ENCODE measurements around the gene PKN1.

PKN1 gene

DNA sequence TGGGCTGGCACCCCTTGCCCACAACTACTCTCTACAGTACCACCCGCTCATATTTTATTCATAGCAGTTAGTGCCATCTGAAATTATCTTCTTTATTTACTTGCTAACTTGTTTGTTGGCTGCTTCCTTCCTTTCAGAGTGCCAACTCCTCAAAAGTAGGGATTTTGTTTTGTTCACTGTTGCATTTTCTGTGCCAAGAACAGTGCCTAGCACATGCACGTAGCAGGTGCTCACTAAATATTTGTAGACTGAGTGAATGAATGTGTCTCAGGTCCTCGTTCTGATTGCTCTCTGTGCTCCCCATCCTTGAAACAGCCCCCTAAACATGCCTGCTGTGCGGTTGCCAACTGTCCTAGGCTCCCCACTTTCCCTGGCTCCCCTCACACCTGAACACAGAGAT, 61.3 kb downstream of the PKN1 start (continued):
- TF ChIP-seq, protein P1, sequence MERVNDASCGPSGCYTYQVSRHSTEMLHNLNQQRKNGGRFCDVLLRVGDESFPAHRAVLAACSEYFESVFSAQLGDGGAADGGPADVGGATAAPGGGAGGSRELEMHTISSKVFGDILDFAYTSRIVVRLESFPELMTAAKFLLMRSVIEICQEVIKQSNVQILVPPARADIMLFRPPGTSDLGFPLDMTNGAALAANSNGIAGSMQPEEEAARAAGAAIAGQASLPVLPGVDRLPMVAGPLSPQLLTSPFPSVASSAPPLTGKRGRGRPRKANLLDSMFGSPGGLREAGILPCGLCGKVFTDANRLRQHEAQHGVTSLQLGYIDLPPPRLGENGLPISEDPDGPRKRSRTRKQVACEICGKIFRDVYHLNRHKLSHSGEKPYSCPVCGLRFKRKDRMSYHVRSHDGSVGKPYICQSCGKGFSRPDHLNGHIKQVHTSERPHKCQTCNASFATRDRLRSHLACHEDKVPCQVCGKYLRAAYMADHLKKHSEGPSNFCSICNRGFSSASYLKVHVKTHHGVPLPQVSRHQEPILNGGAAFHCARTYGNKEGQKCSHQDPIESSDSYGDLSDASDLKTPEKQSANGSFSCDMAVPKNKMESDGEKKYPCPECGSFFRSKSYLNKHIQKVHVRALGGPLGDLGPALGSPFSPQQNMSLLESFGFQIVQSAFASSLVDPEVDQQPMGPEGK (CRISPR knock-in tag; IDR thresholded peaks at IDR 0.05; ENCODE audit: borderline replicate concordance): no peak

DNA sequence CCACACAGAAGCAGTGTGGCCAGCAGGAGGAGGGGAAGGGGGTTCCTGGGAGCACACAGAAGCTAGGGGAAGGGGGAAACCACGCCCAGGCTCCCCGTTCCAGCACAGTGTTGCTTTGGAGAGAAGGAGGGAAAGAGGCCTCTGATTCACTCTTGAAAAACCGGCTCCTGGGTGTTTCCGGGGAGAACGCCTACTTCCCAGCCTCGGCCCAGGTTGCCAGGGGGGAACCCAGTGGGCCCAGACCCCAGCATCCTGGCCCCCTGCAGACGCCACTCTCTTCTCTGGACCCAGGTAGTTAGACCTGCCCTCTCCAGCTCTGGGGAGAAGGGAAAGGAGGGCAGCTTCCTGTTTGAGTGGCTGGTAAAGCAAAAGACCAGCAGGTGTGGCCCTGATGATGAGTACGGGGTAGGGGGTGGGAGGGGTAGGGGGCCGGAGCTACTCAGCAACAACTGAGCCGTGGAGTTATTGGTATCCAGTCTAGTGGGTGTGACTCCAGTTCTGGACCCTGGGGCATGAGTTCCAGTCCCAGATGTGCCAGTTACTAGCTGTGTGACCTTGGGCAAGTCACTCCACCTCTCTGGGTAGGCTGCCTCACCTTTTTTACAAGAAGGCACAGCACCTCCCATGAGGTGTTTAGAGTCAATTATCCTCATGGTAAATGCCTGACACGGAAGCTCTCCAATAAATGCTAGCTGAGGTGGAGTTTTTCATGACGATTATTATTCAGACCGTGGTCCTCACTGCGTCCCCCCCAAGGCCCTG, 62.0 kb downstream of the PKN1 start:
- no peak for TF ChIP-seq OSR1 (CRISPR knock-in tag; IDR thresholded peaks at IDR 0.05)
- no peak for TF ChIP-seq BACH2 (CRISPR knock-in tag; IDR thresholded peaks at IDR 0.05; ENCODE audit: borderline replicate concordance)
- no peak for TF ChIP-seq ZFP3 (CRISPR knock-in tag; IDR thresholded peaks at IDR 0.05)
- no peak for TF ChIP-seq ZFP30 (CRISPR knock-in tag; IDR thresholded peaks at IDR 0.05)
- no peak for TF ChIP-seq ARNTL (CRISPR knock-in tag; IDR thresholded peaks at IDR 0.05; ENCODE audit: borderline replicate concordance, low read depth)
- TF ChIP-seq, protein P2, sequence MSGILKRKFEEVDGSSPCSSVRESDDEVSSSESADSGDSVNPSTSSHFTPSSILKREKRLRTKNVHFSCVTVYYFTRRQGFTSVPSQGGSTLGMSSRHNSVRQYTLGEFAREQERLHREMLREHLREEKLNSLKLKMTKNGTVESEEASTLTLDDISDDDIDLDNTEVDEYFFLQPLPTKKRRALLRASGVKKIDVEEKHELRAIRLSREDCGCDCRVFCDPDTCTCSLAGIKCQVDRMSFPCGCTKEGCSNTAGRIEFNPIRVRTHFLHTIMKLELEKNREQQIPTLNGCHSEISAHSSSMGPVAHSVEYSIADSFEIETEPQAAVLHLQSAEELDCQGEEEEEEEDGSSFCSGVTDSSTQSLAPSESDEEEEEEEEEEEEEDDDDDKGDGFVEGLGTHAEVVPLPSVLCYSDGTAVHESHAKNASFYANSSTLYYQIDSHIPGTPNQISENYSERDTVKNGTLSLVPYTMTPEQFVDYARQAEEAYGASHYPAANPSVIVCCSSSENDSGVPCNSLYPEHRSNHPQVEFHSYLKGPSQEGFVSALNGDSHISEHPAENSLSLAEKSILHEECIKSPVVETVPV (CRISPR knock-in tag; IDR thresholded peaks at IDR 0.05): no peak
- TF ChIP-seq TCF4 (CRISPR knock-in tag; IDR thresholded peaks at IDR 0.05; ENCODE audit: borderline replicate concordance): no peak
- no peak for TF ChIP-seq ZNF70 (CRISPR knock-in tag; IDR thresholded peaks at IDR 0.05)
- no peak for TF ChIP-seq SNAI2 (CRISPR knock-in tag; IDR thresholded peaks at IDR 0.05)
- TF ChIP-seq GLIS3 (CRISPR knock-in tag; IDR thresholded peaks at IDR 0.05): no peak
- TF ChIP-seq, protein P3, sequence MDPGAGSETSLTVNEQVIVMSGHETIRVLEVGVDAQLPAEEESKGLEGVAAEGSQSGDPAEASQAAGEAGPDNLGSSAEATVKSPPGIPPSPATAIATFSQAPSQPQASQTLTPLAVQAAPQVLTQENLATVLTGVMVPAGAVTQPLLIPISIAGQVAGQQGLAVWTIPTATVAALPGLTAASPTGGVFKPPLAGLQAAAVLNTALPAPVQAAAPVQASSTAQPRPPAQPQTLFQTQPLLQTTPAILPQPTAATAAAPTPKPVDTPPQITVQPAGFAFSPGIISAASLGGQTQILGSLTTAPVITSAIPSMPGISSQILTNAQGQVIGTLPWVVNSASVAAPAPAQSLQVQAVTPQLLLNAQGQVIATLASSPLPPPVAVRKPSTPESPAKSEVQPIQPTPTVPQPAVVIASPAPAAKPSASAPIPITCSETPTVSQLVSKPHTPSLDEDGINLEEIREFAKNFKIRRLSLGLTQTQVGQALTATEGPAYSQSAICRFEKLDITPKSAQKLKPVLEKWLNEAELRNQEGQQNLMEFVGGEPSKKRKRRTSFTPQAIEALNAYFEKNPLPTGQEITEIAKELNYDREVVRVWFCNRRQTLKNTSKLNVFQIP (CRISPR knock-in tag; IDR thresholded peaks at IDR 0.05; ENCODE audit: borderline replicate concordance, low read depth): no peak
- no peak for TF ChIP-seq ZNF565 (CRISPR knock-in tag; conservative IDR thresholded peaks at IDR 0.05; ENCODE audit: low read depth)
- no peak for TF ChIP-seq TOX (CRISPR knock-in tag; IDR thresholded peaks at IDR 0.05; ENCODE audit: borderline replicate concordance)
- no peak for TF ChIP-seq ISL1 (CRISPR knock-in tag; IDR thresholded peaks at IDR 0.05)
- TF ChIP-seq, protein P4, sequence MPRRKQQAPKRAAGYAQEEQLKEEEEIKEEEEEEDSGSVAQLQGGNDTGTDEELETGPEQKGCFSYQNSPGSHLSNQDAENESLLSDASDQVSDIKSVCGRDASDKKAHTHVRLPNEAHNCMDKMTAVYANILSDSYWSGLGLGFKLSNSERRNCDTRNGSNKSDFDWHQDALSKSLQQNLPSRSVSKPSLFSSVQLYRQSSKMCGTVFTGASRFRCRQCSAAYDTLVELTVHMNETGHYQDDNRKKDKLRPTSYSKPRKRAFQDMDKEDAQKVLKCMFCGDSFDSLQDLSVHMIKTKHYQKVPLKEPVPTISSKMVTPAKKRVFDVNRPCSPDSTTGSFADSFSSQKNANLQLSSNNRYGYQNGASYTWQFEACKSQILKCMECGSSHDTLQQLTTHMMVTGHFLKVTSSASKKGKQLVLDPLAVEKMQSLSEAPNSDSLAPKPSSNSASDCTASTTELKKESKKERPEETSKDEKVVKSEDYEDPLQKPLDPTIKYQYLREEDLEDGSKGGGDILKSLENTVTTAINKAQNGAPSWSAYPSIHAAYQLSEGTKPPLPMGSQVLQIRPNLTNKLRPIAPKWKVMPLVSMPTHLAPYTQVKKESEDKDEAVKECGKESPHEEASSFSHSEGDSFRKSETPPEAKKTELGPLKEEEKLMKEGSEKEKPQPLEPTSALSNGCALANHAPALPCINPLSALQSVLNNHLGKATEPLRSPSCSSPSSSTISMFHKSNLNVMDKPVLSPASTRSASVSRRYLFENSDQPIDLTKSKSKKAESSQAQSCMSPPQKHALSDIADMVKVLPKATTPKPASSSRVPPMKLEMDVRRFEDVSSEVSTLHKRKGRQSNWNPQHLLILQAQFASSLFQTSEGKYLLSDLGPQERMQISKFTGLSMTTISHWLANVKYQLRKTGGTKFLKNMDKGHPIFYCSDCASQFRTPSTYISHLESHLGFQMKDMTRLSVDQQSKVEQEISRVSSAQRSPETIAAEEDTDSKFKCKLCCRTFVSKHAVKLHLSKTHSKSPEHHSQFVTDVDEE (CRISPR knock-in tag; IDR thresholded peaks at IDR 0.05): no peak
- no peak for TF ChIP-seq ZNF8 (CRISPR knock-in tag; IDR thresholded peaks at IDR 0.05)
- TF ChIP-seq ESRRG (CRISPR knock-in tag; IDR thresholded peaks at IDR 0.05): no peak
- no peak for TF ChIP-seq RARB (CRISPR knock-in tag; IDR thresholded peaks at IDR 0.05)
- no peak for TF ChIP-seq PPARA (CRISPR knock-in tag; IDR thresholded peaks at IDR 0.05; ENCODE audit: borderline replicate concordance)
- no peak for ATAC-seq

DNA sequence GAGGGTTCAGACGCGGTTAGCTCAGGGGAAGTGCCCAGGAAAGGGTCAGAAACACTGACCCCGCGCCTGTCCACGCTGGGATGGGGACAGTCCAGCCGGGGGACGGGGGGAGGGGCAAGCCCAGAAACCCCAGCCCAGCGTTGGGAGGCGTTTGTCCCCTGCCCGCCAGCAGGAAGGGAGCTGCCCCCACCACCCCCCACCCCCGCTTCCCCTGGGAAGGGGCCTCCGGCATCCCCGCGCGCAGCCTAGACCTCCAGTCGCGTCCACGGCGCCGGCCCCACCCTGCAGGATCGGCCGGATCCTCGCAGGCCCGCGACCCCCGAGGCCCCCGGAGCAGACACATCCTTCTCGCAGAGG, 62.5 kb downstream of the PKN1 start:
- no peak for ATAC-seq
- no peak for TF ChIP-seq ZNF8 (CRISPR knock-in tag; IDR thresholded peaks at IDR 0.05)
- no peak for TF ChIP-seq ZFP3 (CRISPR knock-in tag; IDR thresholded peaks at IDR 0.05)
- TF ChIP-seq, protein P2 (CRISPR knock-in tag; IDR thresholded peaks at IDR 0.05): no peak
- TF ChIP-seq PPARA (CRISPR knock-in tag; IDR thresholded peaks at IDR 0.05; ENCODE audit: borderline replicate concordance): no peak
- no peak for TF ChIP-seq TOX (CRISPR knock-in tag; IDR thresholded peaks at IDR 0.05; ENCODE audit: borderline replicate concordance)
- TF ChIP-seq CSDC2 (CRISPR knock-in tag; IDR thresholded peaks at IDR 0.05): no peak
- TF ChIP-seq SNAI2 (CRISPR knock-in tag; IDR thresholded peaks at IDR 0.05): no peak
- no peak for TF ChIP-seq BACH2 (CRISPR knock-in tag; IDR thresholded peaks at IDR 0.05; ENCODE audit: borderline replicate concordance)
- no peak for TF ChIP-seq RARB (CRISPR knock-in tag; IDR thresholded peaks at IDR 0.05)
- TF ChIP-seq, protein P5, sequence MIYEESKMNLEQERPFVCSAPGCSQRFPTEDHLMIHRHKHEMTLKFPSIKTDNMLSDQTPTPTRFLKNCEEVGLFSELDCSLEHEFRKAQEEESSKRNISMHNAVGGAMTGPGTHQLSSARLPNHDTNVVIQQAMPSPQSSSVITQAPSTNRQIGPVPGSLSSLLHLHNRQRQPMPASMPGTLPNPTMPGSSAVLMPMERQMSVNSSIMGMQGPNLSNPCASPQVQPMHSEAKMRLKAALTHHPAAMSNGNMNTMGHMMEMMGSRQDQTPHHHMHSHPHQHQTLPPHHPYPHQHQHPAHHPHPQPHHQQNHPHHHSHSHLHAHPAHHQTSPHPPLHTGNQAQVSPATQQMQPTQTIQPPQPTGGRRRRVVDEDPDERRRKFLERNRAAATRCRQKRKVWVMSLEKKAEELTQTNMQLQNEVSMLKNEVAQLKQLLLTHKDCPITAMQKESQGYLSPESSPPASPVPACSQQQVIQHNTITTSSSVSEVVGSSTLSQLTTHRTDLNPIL (CRISPR knock-in tag; IDR thresholded peaks at IDR 0.05; ENCODE audit: low read depth): no peak
- no peak for TF ChIP-seq ZNF70 (CRISPR knock-in tag; IDR thresholded peaks at IDR 0.05)
